ENCODE measurements around the gene MRPL51.
A peak's percentile ranks its signal among the peaks of the same experiment; 100 is the strongest.
"Not testable (repeated sequence)": the region's sequence is repeated elsewhere in the genome, so short reads cannot be mapped to it uniquely, and the experiment has no call there.

The MRPL51 gene

DNA sequence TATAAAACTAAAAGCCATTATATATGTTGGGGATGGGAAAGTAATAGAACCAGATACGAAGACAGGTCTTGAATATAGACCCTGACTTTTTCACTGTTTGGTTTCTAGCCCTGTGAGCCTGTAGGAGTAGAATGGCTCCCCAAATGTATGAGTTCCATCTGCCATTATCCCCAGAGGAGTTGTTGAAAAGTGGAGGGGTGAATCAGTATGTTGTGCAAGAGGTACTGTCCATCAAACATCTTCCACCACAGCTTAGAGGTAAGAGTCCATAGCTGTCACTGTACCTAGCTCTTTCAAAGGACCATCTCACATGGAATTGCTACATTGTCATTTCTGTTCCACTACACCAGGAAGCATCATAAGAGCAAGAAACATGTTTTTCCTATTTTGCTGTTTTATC, 1.9 kb upstream of the MRPL51 start:
- no peaks in the 10 kb centered on the region for H3K27me3 ChIP-seq (ENCODE audit: insufficient read depth, poor library complexity, severe bottlenecking)
- peak overlapping the region; percentile 92 for H3K27ac ChIP-seq (replicated peaks)
- DNase-seq (ENCODE audit: low read depth in 1 of 2, low spot score in 1 of 2) = peak; percentile 3 to 49
- peak overlapping the region; percentile 93 for H3K4me3 ChIP-seq (replicated peaks; ENCODE audit: insufficient read depth, low read length)
- no peak for TF ChIP-seq GABPA (IDR thresholded peaks at IDR 0.05; ENCODE audit: low read depth)
- TF ChIP-seq, protein P1, sequence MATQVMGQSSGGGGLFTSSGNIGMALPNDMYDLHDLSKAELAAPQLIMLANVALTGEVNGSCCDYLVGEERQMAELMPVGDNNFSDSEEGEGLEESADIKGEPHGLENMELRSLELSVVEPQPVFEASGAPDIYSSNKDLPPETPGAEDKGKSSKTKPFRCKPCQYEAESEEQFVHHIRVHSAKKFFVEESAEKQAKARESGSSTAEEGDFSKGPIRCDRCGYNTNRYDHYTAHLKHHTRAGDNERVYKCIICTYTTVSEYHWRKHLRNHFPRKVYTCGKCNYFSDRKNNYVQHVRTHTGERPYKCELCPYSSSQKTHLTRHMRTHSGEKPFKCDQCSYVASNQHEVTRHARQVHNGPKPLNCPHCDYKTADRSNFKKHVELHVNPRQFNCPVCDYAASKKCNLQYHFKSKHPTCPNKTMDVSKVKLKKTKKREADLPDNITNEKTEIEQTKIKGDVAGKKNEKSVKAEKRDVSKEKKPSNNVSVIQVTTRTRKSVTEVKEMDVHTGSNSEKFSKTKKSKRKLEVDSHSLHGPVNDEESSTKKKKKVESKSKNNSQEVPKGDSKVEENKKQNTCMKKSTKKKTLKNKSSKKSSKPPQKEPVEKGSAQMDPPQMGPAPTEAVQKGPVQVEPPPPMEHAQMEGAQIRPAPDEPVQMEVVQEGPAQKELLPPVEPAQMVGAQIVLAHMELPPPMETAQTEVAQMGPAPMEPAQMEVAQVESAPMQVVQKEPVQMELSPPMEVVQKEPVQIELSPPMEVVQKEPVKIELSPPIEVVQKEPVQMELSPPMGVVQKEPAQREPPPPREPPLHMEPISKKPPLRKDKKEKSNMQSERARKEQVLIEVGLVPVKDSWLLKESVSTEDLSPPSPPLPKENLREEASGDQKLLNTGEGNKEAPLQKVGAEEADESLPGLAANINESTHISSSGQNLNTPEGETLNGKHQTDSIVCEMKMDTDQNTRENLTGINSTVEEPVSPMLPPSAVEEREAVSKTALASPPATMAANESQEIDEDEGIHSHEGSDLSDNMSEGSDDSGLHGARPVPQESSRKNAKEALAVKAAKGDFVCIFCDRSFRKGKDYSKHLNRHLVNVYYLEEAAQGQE (IDR thresholded peaks at IDR 0.05; ENCODE audit: insufficient replicate concordance, low read depth) = no peak
- TF ChIP-seq SPI1 (IDR thresholded peaks at IDR 0.05; ENCODE audit: borderline replicate concordance, low read depth) = no peak
- no peak for TF ChIP-seq POLR2AphosphoS5 (IDR thresholded peaks at IDR 0.05; ENCODE audit: low read depth)
- TF ChIP-seq, protein P2, sequence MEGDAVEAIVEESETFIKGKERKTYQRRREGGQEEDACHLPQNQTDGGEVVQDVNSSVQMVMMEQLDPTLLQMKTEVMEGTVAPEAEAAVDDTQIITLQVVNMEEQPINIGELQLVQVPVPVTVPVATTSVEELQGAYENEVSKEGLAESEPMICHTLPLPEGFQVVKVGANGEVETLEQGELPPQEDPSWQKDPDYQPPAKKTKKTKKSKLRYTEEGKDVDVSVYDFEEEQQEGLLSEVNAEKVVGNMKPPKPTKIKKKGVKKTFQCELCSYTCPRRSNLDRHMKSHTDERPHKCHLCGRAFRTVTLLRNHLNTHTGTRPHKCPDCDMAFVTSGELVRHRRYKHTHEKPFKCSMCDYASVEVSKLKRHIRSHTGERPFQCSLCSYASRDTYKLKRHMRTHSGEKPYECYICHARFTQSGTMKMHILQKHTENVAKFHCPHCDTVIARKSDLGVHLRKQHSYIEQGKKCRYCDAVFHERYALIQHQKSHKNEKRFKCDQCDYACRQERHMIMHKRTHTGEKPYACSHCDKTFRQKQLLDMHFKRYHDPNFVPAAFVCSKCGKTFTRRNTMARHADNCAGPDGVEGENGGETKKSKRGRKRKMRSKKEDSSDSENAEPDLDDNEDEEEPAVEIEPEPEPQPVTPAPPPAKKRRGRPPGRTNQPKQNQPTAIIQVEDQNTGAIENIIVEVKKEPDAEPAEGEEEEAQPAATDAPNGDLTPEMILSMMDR (IDR thresholded peaks at IDR 0.05; ENCODE audit: insufficient read depth, low read length) = no peak

GRCh38 chr12:6494258-6494743, 1.2 kb upstream of the MRPL51 start:
- Histone ChIP-seq H3K4me3 (replicated peaks; ENCODE audit: insufficient read depth, low read length) (peak overlapping the region; percentile 93), H3K27ac (replicated peaks) (peak overlapping the region; percentile 92), H3K27me3 (ENCODE audit: insufficient read depth, poor library complexity, severe bottlenecking) (no peaks in the 10 kb centered on the region)
- DNase-seq (ENCODE audit: low read depth in 1 of 2, low spot score in 1 of 2) = peak; percentile 36 to 40
- TF ChIP-seq, protein P2 (IDR thresholded peaks at IDR 0.05; ENCODE audit: insufficient read depth, low read length) = peak; percentile 10
- TF ChIP-seq, protein P1 (IDR thresholded peaks at IDR 0.05; ENCODE audit: insufficient replicate concordance, low read depth) = no peak
- TF ChIP-seq GABPA (IDR thresholded peaks at IDR 0.05; ENCODE audit: low read depth) = no peak
- no peak for TF ChIP-seq SPI1 (IDR thresholded peaks at IDR 0.05; ENCODE audit: borderline replicate concordance, low read depth)
- peak; percentile 4; the same call in 1 of the 2 replicates for TF ChIP-seq POLR2AphosphoS5 (IDR thresholded peaks at IDR 0.05; ENCODE audit: low read depth)

DNA sequence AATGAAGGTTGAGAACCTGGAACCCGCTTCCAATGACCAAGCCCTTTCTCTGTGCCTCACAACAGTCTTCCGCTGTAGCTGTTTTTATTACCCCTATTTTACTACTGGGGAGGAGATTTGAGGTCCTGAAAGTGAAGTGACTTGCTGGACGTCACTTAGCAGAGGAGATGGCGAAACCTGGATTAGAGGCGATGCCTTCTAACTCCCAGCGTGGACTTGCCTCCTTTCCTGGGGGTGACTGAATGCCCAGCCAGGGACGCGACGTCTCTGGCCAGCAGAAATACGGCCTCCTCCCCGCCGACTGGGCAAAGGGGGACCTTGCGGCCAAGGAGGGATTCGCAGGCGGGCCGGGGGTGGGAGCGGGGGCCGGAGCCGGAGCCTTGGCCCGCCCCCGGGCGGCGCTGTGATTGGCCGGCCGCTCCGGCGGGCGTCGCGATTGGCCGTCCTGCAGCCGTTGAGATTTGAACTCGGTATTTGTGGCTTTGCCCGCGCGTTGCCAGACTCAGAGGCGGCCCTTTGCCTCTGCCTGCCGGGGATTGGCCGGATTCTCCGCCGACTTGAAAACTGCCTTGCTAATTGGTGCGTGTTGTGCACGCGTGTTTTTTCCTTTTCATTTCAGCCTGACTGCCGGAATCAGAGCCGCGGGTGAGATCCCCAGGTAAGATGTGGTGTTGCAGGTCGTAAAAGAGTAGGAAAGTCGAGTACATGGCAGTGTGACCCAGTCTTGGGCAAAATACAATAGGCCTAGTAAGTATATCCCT, 615 bp upstream of the MRPL51 start, which contains the start of gene NCAPD2:
Gene NCAPD2, plus strand, starts transcription at position 606 of the 761 bp plus-strand sequence. CDS start 997 bp downstream, outside the sequence.
- Histone ChIP-seq H3K27me3 (ENCODE audit: insufficient read depth, poor library complexity, severe bottlenecking) (no peaks in the 10 kb centered on the region), H3K4me3 (replicated peaks; ENCODE audit: insufficient read depth, low read length) (peak within 1 kb of the TSS; percentile 93), H3K27ac (replicated peaks) (peak within 1 kb of the TSS; percentile 92)
- DNase-seq (ENCODE audit: low read depth in 1 of 2, low spot score in 1 of 2) = peak; percentile 94 to 99
- TF ChIP-seq, protein P1 (IDR thresholded peaks at IDR 0.05; ENCODE audit: insufficient replicate concordance, low read depth) = no peak
- peak; percentile 67 for TF ChIP-seq POLR2AphosphoS5 (IDR thresholded peaks at IDR 0.05; ENCODE audit: low read depth)
- no peak for TF ChIP-seq SPI1 (IDR thresholded peaks at IDR 0.05; ENCODE audit: borderline replicate concordance, low read depth)
- TF ChIP-seq, protein P2 (IDR thresholded peaks at IDR 0.05; ENCODE audit: insufficient read depth, low read length) = no peak
- TF ChIP-seq GABPA (IDR thresholded peaks at IDR 0.05; ENCODE audit: low read depth) = 0 out of 2 replicates have a peak, but pooled peaks have one; percentile 11

- not testable (repeated sequence) for H3K27me3 ChIP-seq (ENCODE audit: insufficient read depth, poor library complexity, severe bottlenecking); H3K4me3 ChIP-seq (replicated peaks; ENCODE audit: insufficient read depth, low read length); H3K27ac ChIP-seq (replicated peaks); DNase-seq (ENCODE audit: low read depth in 1 of 2, low spot score in 1 of 2)
These were observed 2.4 kb downstream of the MRPL51 start for GRCh38 chr12:6490673-6491072.
